ENCODE data around the gene PPP2R2D.

Gene PPP2R2D

DNA sequence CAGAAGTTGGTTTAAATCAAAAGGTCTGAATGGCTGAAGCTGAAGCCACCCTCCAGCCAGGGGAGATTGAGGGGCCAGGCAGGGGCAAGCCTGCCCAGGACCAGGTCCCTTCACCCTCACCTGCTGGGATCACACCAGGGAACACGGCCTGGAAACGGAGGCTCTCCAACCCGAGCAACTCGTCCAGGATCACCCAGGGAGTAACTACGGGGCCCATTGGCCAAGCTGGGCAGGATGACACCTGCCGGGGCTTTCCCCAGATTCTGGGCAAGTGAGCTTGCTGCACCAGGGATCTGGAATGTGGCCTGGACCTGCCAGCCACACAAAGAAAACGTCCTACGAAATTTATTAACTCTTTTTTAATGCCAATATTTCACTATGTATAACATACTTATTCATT is 30.4 kb upstream of the PPP2R2D start:
- TF ChIP-seq ZFX (IDR thresholded peaks at IDR 0.05; ENCODE audit: borderline replicate concordance) (no peak), CTCF (IDR thresholded peaks at IDR 0.05) (no peak)
- H3K27ac ChIP-seq: no peak overlapping the region

- no peak for TF ChIP-seq CTCF (IDR thresholded peaks at IDR 0.05)
- TF ChIP-seq ZFX (IDR thresholded peaks at IDR 0.05; ENCODE audit: borderline replicate concordance): no peak
Observed at GRCh38 chr10:131870831-131871672, 29.8 kb upstream of the PPP2R2D start.

GRCh38 chr10:131871673-131872005 is 29.2 kb upstream of the PPP2R2D start:
- TF ChIP-seq ZFX (IDR thresholded peaks at IDR 0.05; ENCODE audit: borderline replicate concordance) (no peak), CTCF (IDR thresholded peaks at IDR 0.05) (no peak)

More at GRCh38 chr10:131870831-131871672, 29.8 kb upstream of the PPP2R2D start:
- no peak overlapping the region for H3K27ac ChIP-seq

DNA sequence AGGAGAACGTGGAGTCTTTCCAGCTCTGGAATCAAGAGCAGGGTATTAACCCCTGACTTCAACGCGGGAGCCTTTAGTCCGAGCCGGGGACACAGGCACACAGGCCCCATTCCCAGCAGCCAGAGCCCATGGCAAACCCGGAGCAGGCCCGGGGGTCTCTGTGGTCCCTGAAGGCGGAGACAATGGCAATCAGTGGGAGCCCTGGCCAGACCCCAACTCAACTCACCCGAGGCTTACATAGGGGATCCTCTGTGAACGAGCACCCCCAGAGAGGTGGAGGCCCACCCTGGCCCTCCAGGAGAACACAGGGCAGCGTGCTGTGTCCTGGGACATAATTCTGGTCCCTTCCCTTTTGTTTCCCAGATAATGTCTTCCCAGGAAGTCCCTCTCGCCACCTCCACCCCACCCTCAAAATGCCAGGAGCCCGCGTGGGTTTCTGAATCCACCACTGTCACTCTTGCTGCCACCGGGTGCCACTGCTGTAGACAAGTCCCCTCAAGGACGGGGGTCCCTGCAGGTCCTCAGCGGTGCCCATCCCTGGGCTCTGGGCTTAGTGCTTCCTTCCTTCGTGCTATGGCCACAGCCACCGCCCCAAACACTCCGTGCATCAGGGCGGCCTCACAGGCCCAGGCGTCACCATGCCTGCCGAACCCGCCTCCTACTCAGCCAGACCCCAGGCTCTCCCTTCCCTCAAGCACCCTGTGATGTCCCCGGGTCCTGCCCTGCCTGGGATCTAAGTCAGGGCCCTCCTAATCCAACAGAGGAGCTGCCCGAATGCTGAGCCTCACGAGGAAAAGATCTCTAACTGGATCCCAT is 28.6 kb upstream of the PPP2R2D start:
- TF ChIP-seq CTCF (IDR thresholded peaks at IDR 0.05) (no peak), ZFX (IDR thresholded peaks at IDR 0.05; ENCODE audit: borderline replicate concordance) (no peak)
- no peak overlapping the region for H3K27ac ChIP-seq

More at GRCh38 chr10:131871673-131872005, 29.2 kb upstream of the PPP2R2D start:
- H3K27ac ChIP-seq: no peak overlapping the region

DNA sequence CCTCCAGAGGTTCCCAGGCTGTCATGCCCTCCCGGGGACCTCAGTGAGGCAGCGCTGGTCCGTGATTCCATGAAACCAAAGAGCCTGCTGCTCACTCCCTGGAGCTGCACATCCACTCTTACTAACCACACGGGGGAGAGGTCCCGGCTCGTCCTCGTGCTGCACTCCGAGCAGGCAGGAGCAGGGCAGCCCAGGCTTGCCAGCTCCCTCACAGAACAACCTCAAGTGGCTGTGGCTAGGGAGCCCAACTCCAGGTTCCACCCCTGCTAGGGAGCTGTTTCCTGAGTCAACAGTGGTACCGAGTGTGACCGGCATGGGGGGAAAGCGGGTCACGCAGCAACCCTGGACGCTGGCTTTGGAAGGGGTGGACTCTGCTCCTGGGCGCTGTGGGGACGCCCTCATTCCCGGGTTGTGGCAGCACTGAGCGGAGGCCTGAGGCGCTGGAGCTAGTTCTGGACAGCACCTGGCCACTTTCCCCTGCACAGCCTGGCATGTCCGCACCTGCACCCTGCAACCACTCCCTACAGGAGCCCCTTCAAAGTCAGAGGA is 27.9 kb upstream of the PPP2R2D start:
- no peak overlapping the region for H3K27ac ChIP-seq
- TF ChIP-seq CTCF (IDR thresholded peaks at IDR 0.05): no peak
- no peak for TF ChIP-seq ZFX (IDR thresholded peaks at IDR 0.05; ENCODE audit: borderline replicate concordance)

GRCh38 chr10:131874991-131875451 is 25.8 kb upstream of the PPP2R2D start:
- TF ChIP-seq CTCF (IDR thresholded peaks at IDR 0.05) (peak; percentile 78), ZFX (IDR thresholded peaks at IDR 0.05; ENCODE audit: borderline replicate concordance) (no peak)
- no peak overlapping the region for H3K27ac ChIP-seq

Data from 22Rv1 (cell line).